Keratinocyte (primary cell): ENCODE measurements around the gene CEACAM19. TPM values are rescaled to one million over a fixed set of nuclear protein-coding genes. Genes with fewer than 3 reads are reported as not detected.

Experiments
- DNase-seq: peaks from one replicate; pipeline ENCODE4 v3.0.0-alpha.2; 2011; ENCODE audit warnings: low read depth, missing footprints, low spot score
- FAIRE-seq: peaks from 2 replicates; lab custom pipeline; 2011; peaks lifted over from hg19 to GRCh38; lab: Jason Lieb, UNC
- H2AFZ ChIP-seq: 2 replicates; pipeline ENCODE4 v1.6.0; 2012; ENCODE audit warnings: low read length, control low read depth, inconsistent platforms; ENCODE audit not compliant: control insufficient read depth
- H3K27ac ChIP-seq: 2 replicates; pipeline ENCODE4 v1.5.1; 2011; ENCODE audit warnings: low read length; ENCODE audit not compliant: control insufficient read depth, insufficient read depth
- H3K27me3 ChIP-seq: 3 replicates; pipeline ENCODE4 v1.6.0; 2011; ENCODE audit warnings: low read length; ENCODE audit not compliant: control insufficient read depth, insufficient read depth; ENCODE audit errors: extremely low read depth
- H3K36me3 ChIP-seq, 2 experiments: 2 replicates in 1 of 2; 3 replicates in 1 of 2; pipeline ENCODE4 v1.5.1; 2011; ENCODE audit warnings: low read length in 2 of 2, mild to moderate bottlenecking in 1 of 2; ENCODE audit not compliant: control insufficient read depth in 2 of 2, insufficient read depth in 2 of 2; ENCODE audit errors: extremely low read depth in 1 of 2
- H3K4me1 ChIP-seq: 3 replicates; pipeline ENCODE4 v1.5.1; 2011; ENCODE audit warnings: low read length; ENCODE audit not compliant: control insufficient read depth, insufficient read depth; ENCODE audit errors: extremely low read depth
- H3K4me2 ChIP-seq: 3 replicates; pipeline ENCODE4 v1.6.0; 2011; ENCODE audit warnings: low read depth, low read length; ENCODE audit not compliant: control insufficient read depth, insufficient read depth; ENCODE audit errors: extremely low read depth
- H3K4me3 ChIP-seq, 3 experiments: fragments of 200-600 bp in 1 of 3; sonication (generic) in 1 of 3; 2 replicates in 2 of 3; 3 replicates in 1 of 3; pipeline ENCODE4 v1.5.1; 2011 to 2016; ENCODE audit warnings: low read length in 3 of 3, mild to moderate bottlenecking in 3 of 3, control low read depth in 2 of 3, inconsistent platforms in 1 of 3, low read depth in 1 of 3, mixed read lengths in 1 of 3, mixed run types in 1 of 3, moderate library complexity in 1 of 3; ENCODE audit not compliant: control insufficient read depth in 2 of 3, insufficient read depth in 2 of 3; ENCODE audit errors: extremely low read depth in 1 of 3
- H3K79me2 ChIP-seq: 2 replicates; pipeline ENCODE4 v1.6.0; 2012; ENCODE audit warnings: low read length; ENCODE audit not compliant: control insufficient read depth, insufficient read depth
- H3K9ac ChIP-seq: 3 replicates; pipeline ENCODE4 v1.6.0; 2011; ENCODE audit warnings: low read length; ENCODE audit not compliant: control insufficient read depth, insufficient read depth; ENCODE audit errors: extremely low read depth
- H3K9me1 ChIP-seq: 3 replicates; pipeline ENCODE4 v1.6.0; 2011; ENCODE audit warnings: low read length; ENCODE audit not compliant: control insufficient read depth, insufficient read depth; ENCODE audit errors: extremely low read depth
- H3K9me3 ChIP-seq: 2 replicates; pipeline ENCODE4 v1.5.1; 2012; ENCODE audit warnings: low read depth, low read length; ENCODE audit not compliant: control insufficient read depth
- H4K20me1 ChIP-seq: 3 replicates; pipeline ENCODE4 v1.6.0; 2011; ENCODE audit warnings: low read length; ENCODE audit not compliant: control insufficient read depth, insufficient read depth; ENCODE audit errors: extremely low read depth
- CTCF ChIP-seq, 3 experiments: IDR thresholded peaks in 1 of 3; conservative IDR thresholded peaks in 1 of 3; optimal IDR thresholded peaks in 1 of 3; 2 replicates in 2 of 3; 3 replicates in 1 of 3; pipeline versions ENCODE3 to v1.5.1; 2011; ENCODE audit warnings: low read length in 3 of 3, mild to moderate bottlenecking in 3 of 3, moderate library complexity in 2 of 3, control low read depth in 1 of 3, inconsistent platforms in 1 of 3; ENCODE audit not compliant: insufficient read depth in 2 of 3; ENCODE audit errors: extremely low read depth in 1 of 3
- EZH2 ChIP-seq: IDR thresholded peaks from one replicate; pipeline ENCODE4 v1.6.1; 2012; ENCODE audit warnings: inconsistent platforms, mild to moderate bottlenecking, low read length, moderate library complexity
- dilution Hi-C: fragments of 300-500 bp; cut with MboI; formaldehyde crosslinking; loops from one replicate; pipeline ENCODE4 v1.7.0; 2020; ENCODE audit warnings: low sequenced_read_pairs; ENCODE audit not compliant: extremely low pct_ligation_motif_present
- polyA plus RNA-seq, 5 experiments: library from polyadenylated mRNA; depleted of rRNA in 3 of 5; stranded (reverse) in 3 of 5; stranded (forward) in 1 of 5; unstranded in 1 of 5; fragments of >200 nt; gene quantifications; 1 replicate in 1 of 5; 2 replicates in 3 of 5; 3 replicates in 1 of 5; pipeline versions ENCODE4 v1.2.1 to v1.2.3, GENCODE V29; 2011 to 2012; ENCODE audit warnings: missing spikeins in 2 of 5, low read depth in 1 of 5, low replicate concordance in 1 of 5

Gene CEACAM19
- polyA plus RNA-seq, 1 donor (not counting 4 experiments of a cell fraction or from before 2014, with no cell fraction given): 3.7 TPM

GRCh38 chr19:44705502-44706010 lies 34.3 kb downstream of the CEACAM19 start:
- H3K79me2 ChIP-seq: no peaks in the 10 kb centered on the region

GRCh38 chr19:44706506-44707236 lies 35.4 kb downstream of the CEACAM19 start:
- Histone ChIP-seq H3K27me3 (peaks cover 3% of the 10 kb centered on the region), H3K9ac (no peak overlapping the region), H3K4me2 (no peak overlapping the region), H4K20me1 (no peaks in the 10 kb centered on the region), H3K9me3 (no peaks in the 10 kb centered on the region), H3K9me1 (no peaks in the 10 kb centered on the region), H3K4me1 (no peaks in the 10 kb centered on the region), H3K79me2 (no peaks in the 10 kb centered on the region), H2AFZ (no peak overlapping the region), H3K27ac (no peak overlapping the region), H3K4me3 (no peak overlapping the region), H3K36me3 (no peaks in the 10 kb centered on the region)
- dilution Hi-C loops: no loop called here
- no peak for FAIRE-seq
- TF ChIP-seq CTCF (optimal IDR thresholded peaks at IDR 0.05 in 1 of 3, IDR thresholded peaks at IDR 0.05 in 1 of 3, conservative IDR thresholded peaks at IDR 0.05 in 1 of 3; ENCODE audit: extremely low read depth in 1 of 3, insufficient read depth in 2 of 3, low read length in 3 of 3) (no peak), EZH2 (no peak)
- DNase-seq: no peak

More at GRCh38 chr19:44705502-44706010, 34.3 kb downstream of the CEACAM19 start:
- Histone ChIP-seq H3K4me3 (no peak overlapping the region), H3K27ac (no peak overlapping the region), H3K4me2 (no peak overlapping the region), H3K36me3 (no peaks in the 10 kb centered on the region), H4K20me1 (no peaks in the 10 kb centered on the region), H3K4me1 (no peaks in the 10 kb centered on the region), H2AFZ (no peak overlapping the region), H3K9me3 (no peaks in the 10 kb centered on the region), H3K9me1 (no peaks in the 10 kb centered on the region), H3K9ac (no peak overlapping the region), H3K27me3 (peaks cover 3% of the 10 kb centered on the region)
- DNase-seq: no peak
- TF ChIP-seq CTCF (optimal IDR thresholded peaks at IDR 0.05 in 1 of 3, IDR thresholded peaks at IDR 0.05 in 1 of 3, conservative IDR thresholded peaks at IDR 0.05 in 1 of 3; ENCODE audit: extremely low read depth in 1 of 3, insufficient read depth in 2 of 3, low read length in 3 of 3): no peak
- no peak for TF ChIP-seq EZH2
- FAIRE-seq: no peak
- dilution Hi-C loops: no loop called here
